Erythroblast (primary cell): ENCODE results near the gene LRBA.
"Not testable (repeated sequence)": the region's sequence is repeated elsewhere in the genome, so short reads cannot be mapped to it uniquely, and the experiment has no call there.

Experiments
- DNase-seq, 2 experiments: peaks; one replicate each; lab custom pipeline; 2025; lab: John Stamatoyannopoulos, UW
- GATA1 ChIP-seq: IDR thresholded peaks from 2 replicates; pipeline ENCODE4 v1.6.1; 2011; ENCODE audit warnings: low read depth, mild to moderate bottlenecking, control low read depth, low read length, moderate library complexity
- POLR2A ChIP-seq: IDR thresholded peaks from 2 replicates; pipeline ENCODE4 v1.6.1; 2011; ENCODE audit warnings: mild to moderate bottlenecking, low read length

LRBA gene

DNA sequence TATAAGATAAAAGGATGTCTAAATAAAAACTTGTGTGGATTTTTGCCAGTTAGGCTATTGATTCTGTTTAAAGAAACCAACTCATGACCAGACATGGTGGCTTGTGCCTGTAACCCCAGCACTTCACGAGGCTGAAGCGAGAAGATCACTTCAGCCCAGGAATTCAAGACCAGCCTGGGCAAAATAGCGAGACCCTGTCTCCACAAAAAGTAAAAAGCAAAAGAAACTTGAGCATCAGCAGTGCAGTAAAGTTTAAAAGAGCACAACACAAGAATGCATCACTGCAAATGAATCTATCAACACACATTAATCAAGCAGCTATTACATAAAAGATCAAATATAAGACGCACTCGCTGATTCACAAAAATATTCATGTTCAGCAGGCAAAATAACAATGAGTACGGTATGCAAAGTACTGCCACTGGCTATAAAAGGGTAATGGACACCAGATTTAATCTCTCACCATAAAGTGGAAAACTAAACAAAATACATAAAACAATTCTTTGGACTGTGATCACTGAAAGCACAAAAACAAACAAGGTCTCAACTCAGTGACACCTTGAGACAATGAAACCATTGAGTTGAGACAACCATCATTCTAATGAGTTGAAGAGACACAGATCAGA lies 41.3 kb downstream of the LRBA start:
- no peak for DNase-seq
- TF ChIP-seq POLR2A: no peak
- no peak for TF ChIP-seq GATA1

DNA sequence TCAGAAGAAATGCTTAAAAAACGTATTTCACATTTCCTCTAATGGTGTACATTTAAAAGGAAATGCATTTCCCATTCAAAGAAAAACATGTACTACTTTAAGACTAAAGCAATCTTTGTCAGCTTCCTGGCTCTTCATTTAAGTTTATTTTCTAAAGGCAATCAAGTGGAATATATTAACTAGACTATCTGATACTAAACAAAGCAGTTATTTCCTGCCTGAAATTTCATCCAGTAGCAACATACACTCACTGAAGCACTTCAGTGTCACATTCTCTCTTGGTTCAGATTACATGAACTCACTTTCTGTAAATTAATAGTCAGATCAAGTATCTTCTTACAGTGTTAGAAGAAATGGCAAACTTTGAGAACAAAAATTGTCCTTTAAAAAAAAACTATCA lies 42.5 kb downstream of the LRBA start:
- TF ChIP-seq POLR2A (no peak), GATA1 (no peak)
- DNase-seq: no peak

DNA sequence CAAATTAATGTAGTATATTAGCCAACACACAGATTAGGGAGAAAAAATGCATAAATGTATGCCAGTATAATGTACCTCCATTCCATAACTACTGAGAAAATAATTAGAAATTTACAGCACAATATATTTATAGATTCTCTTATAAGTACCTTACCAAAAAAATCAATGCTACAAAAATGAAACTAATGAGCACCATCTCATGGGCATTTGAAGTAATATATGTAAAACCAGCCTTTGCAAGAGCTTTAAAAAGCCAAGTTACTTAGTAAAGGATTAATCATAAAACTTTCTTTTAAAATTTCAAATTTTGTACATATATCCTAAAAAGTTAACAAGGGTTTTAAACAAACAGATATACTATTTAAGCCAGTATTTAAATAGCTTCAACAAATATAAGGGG lies 43.2 kb downstream of the LRBA start:
- DNase-seq: no peak
- TF ChIP-seq POLR2A (no peak), GATA1 (no peak)

DNA sequence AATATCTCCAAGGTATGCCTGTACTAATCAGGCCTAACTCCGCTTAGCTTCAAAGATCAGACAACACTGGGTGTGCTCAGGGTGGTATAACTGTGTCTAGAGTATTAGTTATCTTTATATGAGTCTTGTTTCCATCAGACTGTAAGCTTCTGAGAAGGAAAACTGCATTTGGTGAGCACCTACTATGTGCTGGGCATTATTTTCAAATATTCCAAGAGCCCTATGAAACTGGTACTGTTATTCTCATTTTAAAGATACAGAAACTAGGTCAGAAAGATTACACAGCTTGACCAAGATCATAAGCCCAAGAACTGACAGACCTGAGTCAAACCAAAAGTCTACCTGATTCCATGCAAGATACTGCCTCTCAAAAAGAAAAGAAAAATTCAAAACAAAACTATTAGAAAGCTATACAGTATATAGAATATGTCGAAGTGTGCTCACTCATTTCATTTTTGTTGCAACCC lies 44.4 kb downstream of the LRBA start:
- TF ChIP-seq GATA1 (no peak), POLR2A (no peak)
- peak in 1 of 2 experiments; percentile 8 for DNase-seq

DNA sequence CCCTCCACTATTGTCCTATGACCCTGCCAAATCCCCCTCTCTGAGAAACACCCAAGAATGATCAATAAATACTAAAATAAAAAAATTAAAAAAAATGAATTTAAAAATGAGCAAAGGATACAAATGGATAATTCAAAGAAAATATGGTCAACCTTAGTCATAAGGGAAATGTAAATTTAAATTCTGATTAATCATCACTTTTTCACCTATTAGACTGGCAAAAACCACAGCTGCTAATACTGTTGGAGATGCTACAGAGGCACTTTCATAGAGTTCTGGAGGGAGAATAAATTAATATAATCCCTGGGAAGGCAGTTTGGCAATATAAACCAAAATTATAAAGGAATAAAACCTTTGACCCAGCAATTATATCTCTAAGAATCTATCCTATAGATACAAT lies 50.3 kb downstream of the LRBA start:
- TF ChIP-seq POLR2A (no peak), GATA1 (no peak)
- no peak for DNase-seq

DNA sequence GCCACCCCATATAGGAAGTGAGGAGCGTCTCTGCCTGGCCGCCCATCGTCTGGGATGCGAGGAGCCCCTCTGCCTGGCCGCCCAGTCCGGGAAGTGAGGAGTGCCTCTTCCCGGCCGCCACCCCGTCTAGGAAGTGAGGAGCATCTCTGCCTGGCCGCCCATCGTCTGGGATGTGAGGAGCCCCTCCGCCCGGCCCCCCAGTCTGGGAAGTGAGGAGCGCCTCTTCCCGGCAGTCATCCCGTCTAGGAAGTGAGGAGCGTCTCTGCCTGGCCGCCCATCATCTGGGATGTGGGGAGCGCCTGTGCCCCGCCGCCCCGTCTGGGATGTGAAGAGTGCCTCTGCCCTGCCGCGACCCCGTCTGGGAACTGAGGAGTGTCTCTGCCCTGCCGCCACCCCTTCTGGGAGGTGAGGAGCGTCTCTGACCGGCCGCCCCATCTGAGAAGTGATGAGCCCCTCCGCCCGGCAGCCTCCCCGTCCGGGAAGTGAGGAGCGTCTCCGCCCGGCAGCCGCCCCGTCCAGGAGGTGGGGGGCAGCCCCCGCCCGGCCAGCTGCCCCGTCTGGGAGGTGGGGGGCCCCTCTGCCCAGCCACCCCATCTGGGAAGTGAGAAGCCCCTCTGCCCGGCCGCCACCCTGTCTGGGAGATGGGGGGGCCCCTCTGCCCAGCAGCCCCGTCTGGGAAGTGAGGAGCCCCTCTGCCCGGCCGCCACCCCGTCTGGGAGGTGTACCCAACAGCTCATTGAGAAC lies 51.3 kb downstream of the LRBA start:
- not testable (repeated sequence) for DNase-seq

DNA sequence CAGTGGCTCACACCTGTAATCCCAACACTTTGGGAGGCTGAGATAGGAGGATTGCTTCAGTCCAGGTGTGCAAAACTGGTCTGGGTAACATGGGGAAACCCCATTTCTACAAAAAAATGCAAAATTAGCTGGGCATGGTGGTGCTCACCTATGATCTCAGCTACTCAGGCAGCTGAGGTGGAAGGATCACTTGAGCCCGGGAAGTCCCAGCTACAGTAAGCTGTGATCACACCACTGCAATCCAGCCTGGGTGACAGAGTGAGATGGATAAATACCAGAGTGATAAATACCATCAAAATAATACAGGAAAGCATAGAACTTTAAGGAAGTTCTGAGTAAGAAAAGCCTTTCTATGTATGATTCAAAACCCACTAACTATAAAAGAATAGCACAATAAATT lies 52.8 kb downstream of the LRBA start:
- TF ChIP-seq GATA1: no peak
- TF ChIP-seq POLR2A: no peak

DNA sequence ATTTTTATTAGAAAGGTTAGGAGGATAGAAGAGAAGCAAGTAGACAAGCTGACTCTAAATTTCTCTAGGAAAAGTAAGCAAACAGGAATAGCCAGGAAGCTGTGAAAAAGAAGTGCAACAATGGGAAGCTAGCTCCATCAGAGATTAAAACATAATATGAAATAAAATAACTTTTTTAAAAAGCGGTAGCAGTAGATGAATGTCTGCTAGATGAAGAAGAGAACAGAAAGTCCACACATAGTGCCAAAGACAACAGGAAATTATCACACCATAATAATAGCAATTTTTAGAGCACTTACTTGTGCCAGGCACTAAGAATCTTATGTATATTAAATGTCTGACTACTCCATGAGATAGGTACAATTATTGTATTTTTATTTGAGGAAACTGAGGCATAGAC lies 53.5 kb downstream of the LRBA start:
- TF ChIP-seq POLR2A (no peak), GATA1 (no peak)
- no peak for DNase-seq

More for the DNA sequence above, 52.8 kb downstream of the LRBA start:
- no peak for DNase-seq

DNA sequence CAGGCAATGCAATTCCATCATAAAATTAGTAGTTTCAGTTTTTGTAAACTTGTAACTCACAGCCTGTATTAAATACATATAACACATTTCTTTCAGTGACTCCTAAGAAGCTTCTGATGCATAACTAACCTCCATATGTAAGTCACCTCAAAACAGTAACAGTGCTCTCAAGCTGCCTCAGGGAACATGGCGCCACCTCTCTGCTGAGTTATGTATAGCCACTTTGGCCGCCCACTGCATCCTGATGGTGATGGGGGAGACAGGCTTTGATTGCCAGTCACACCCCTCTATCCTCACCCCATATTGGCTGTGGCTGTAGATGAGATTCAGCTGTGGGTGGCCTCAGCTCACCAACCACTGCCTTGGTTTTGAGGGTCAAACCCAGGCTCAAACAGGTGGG lies 54.3 kb downstream of the LRBA start:
- peak; percentile 80 to 81 for DNase-seq
- TF ChIP-seq GATA1 (no peak), POLR2A (no peak)

DNA sequence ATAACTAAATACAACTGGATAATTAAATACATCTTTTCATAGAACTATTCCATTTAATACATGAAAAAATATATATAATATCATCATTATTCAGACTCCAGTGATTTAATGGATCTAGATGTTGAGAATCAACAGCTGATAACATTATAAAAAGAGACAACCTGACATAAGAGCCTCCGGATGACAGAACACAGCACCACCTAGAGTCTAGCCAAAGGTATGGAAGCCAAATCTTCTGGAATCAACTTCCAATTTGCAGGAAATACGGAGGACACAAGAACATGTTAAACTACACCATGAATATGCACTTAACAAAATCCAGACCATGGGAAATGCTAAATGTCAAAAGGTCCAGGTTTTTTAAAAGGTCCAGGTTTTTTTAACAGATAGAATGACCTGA lies 55.0 kb downstream of the LRBA start:
- TF ChIP-seq GATA1: no peak
- TF ChIP-seq POLR2A: no peak
- DNase-seq: peak; percentile 51 to 55

DNA sequence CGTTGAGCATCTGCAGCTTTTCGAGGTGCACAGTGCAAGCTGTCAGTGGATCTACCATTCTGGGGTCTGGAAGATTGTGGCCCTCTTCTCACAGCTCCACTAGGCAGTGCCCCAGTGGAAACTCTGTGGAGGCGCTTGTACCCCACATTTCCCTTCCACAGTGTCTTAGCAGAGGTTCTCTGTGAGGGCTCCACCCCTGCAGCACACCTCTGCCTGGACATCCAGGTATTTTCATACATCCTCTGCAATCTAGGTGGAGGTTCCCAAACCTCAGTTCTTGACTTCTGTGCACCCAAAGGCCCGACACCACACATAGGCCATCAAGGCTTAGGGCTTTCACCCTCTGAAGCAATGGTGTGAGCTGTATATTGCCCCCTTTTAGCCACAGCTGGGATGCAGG lies 57.1 kb downstream of the LRBA start:
- DNase-seq: peak; percentile 20 to 43

DNA sequence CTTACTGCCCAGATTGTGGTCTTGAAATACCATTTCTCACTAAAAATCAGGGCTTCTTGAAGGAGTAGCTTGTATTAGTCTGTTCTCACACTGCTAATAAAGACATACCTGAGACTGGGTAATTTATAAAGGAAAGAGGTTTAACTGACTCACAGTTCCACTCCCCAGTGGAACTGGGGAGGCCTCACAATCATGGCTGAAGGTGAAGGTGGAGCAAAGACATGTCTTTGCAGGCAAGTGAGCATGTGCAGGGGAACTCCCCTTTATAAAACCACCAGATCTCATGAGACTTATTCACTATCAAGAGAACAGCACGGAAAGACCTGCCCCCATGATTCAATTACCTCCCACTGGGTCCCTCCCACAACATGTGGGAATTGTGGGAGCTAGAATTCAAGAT lies 58.0 kb downstream of the LRBA start:
- not testable (repeated sequence) for DNase-seq

DNA sequence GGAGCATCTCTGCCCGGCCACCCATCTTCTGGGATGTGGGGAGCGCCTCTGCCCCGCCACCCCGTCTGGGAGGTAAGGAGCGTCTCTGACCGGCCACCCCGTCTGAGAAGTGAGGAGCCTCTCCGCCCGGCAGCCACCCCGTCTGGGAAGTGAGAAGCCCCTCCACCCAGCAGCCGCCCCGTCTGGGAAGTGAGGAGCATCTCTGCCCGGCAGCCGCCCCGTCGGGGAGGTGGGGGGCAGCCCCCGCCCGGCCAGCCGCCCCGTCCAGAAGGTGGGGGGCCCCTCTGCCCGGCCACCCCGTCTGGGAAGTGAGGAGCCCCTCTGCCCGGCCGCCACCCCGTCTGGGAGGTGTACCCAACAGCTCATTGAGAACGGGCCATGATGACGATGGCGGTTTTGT lies 61.2 kb downstream of the LRBA start:
- DNase-seq: not testable (repeated sequence)

DNA sequence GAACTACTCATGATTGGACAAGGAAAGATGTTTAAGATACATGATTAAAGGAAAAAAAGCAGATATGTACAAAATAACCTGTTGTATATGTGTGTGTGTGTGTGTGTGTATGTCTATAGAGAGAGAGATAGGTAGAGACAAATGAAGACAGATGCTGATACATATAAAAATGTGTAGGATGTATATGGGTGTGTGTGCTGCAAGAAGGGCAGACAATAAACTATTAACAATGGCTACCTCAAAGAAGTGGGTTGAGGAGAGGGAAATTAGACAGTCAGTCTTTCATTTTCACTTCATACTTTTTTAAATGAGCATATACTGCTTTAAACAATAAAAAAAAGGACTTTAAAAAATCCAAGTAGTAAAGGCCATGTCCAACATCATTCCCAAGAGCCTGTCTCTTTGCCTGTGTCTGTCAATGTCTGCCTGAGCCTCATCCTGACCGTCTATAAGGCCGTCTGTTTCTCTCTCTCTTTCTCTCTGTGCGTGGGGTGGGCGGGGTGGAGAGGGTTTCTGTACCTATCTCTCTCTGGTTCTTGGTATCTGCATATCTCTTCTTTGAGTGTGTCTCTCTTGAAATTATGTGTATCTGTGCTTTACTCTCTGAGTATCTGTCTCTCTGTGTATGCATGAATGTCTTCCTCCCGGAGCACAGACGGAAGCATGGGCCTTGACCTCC lies 62.8 kb downstream of the LRBA start:
- no peak for TF ChIP-seq GATA1
- peak; percentile 17 for TF ChIP-seq POLR2A
- DNase-seq: peak; percentile 57 to 77
